SK-N-SH treated with all-trans-retinoic acid at 6 μM for 48 hours (cell line): ENCODE results near the gene RAB33B.

ENCODE experiments used
- ATAC-seq: fragments of 200-7000 bp; cut with Tn5 transposase; 3 replicates; pipeline ENCODE4 v1.9.1; 2020; ENCODE audit warnings: mild to moderate bottlenecking, moderate library complexity
- ARNTL ChIP-seq: fragments of 450-650 bp; formaldehyde crosslinking; IDR thresholded peaks from 2 replicates; pipeline ENCODE4 v1.5.0; 2020; ENCODE audit warnings: low read depth, mild to moderate bottlenecking, moderate library complexity, borderline replicate concordance
- CREB5 ChIP-seq: fragments of 250-450 bp; sonication (Bioruptor Pico); IDR thresholded peaks from 2 replicates; pipeline ENCODE4 v1.5.1; 2020; ENCODE audit warnings: low read depth, mild to moderate bottlenecking, moderate library complexity
- CSDC2 ChIP-seq: fragments of 250-450 bp; sonication (Bioruptor Pico); IDR thresholded peaks from 2 replicates; pipeline ENCODE4 v1.5.0; 2020; ENCODE audit warnings: mild to moderate bottlenecking, moderate library complexity
- CSRNP3 ChIP-seq: fragments of 250-450 bp; sonication (Bioruptor Pico); IDR thresholded peaks from 2 replicates; pipeline ENCODE4 v1.5.1; 2021; ENCODE audit warnings: mild to moderate bottlenecking, moderate library complexity
- ESRRG ChIP-seq: fragments of 250-450 bp; sonication (Bioruptor Pico); IDR thresholded peaks from 2 replicates; pipeline ENCODE4 v1.6.1; 2021; ENCODE audit warnings: mild to moderate bottlenecking
- GLIS3 ChIP-seq: fragments of 250-450 bp; sonication (Bioruptor Pico); IDR thresholded peaks from 2 replicates; pipeline ENCODE4 v1.5.0; 2020; ENCODE audit warnings: mild to moderate bottlenecking, moderate library complexity
- ISL1 ChIP-seq: fragments of 250-450 bp; sonication (Bioruptor Pico); IDR thresholded peaks from 2 replicates; pipeline ENCODE4 v2.1.2; 2022; ENCODE audit warnings: mild to moderate bottlenecking, moderate library complexity
- OSR1 ChIP-seq: fragments of 250-450 bp; sonication (Bioruptor Pico); IDR thresholded peaks from 2 replicates; pipeline ENCODE4 v1.8.0; 2022; ENCODE audit warnings: moderate library complexity, mild to moderate bottlenecking, inconsistent platforms
- POU6F1 ChIP-seq: fragments of 250-450 bp; sonication (Bioruptor Pico); IDR thresholded peaks from 2 replicates; pipeline ENCODE4 v1.8.0; 2021; ENCODE audit warnings: low read depth, mild to moderate bottlenecking, moderate library complexity, borderline replicate concordance
- PPARA ChIP-seq: fragments of 250-450 bp; sonication (Bioruptor Pico); IDR thresholded peaks from 2 replicates; pipeline ENCODE4 v1.5.0; 2020; ENCODE audit warnings: mild to moderate bottlenecking, borderline replicate concordance
- RARB ChIP-seq: fragments of 250-450 bp; sonication (Bioruptor Pico); IDR thresholded peaks from 2 replicates; pipeline ENCODE4 v1.8.0; 2021; ENCODE audit warnings: mild to moderate bottlenecking, moderate library complexity
- SNAI2 ChIP-seq: fragments of 250-450 bp; sonication (Bioruptor Pico); IDR thresholded peaks from 2 replicates; pipeline ENCODE4 v1.5.0; 2020; ENCODE audit warnings: mild to moderate bottlenecking, moderate library complexity
- TCF4 ChIP-seq: fragments of 250-450 bp; sonication (Bioruptor Pico); IDR thresholded peaks from 2 replicates; pipeline ENCODE4 v1.8.0; 2021; ENCODE audit warnings: mild to moderate bottlenecking, moderate library complexity, borderline replicate concordance
- TSHZ2 ChIP-seq: fragments of 250-450 bp; sonication (Bioruptor Pico); IDR thresholded peaks from 2 replicates; pipeline ENCODE4 v1.5.0; 2020; ENCODE audit warnings: mild to moderate bottlenecking, moderate library complexity
- ZC3H10 ChIP-seq: fragments of 250-450 bp; sonication (Bioruptor Pico); IDR thresholded peaks from 2 replicates; pipeline ENCODE4 v1.5.1; 2021; ENCODE audit warnings: mild to moderate bottlenecking, moderate library complexity
- ZFP3 ChIP-seq: fragments of 250-450 bp; sonication (Bioruptor Pico); IDR thresholded peaks from 2 replicates; pipeline ENCODE4 v1.5.0; 2020; ENCODE audit warnings: mild to moderate bottlenecking, moderate library complexity
- ZFP30 ChIP-seq: fragments of 450-650 bp; formaldehyde crosslinking; IDR thresholded peaks from 2 replicates; pipeline ENCODE4 v1.5.0; 2022; ENCODE audit warnings: mild to moderate bottlenecking, moderate library complexity
- ZNF565 ChIP-seq: fragments of 450-650 bp; formaldehyde crosslinking; conservative IDR thresholded peaks from 2 replicates; pipeline ENCODE4 v1.5.0; 2020; ENCODE audit warnings: low read depth, mild to moderate bottlenecking, moderate library complexity
- ZNF70 ChIP-seq: fragments of 450-650 bp; formaldehyde crosslinking; IDR thresholded peaks from 2 replicates; pipeline ENCODE4 v1.5.0; 2020; ENCODE audit warnings: mild to moderate bottlenecking, moderate library complexity
- ZNF8 ChIP-seq: fragments of 450-650 bp; formaldehyde crosslinking; IDR thresholded peaks from 2 replicates; pipeline ENCODE4 v1.5.0; 2020; ENCODE audit warnings: mild to moderate bottlenecking, moderate library complexity

RAB33B gene

GRCh38 chr4:139451997-139452396, 1.9 kb upstream of the RAB33B start:
- TF ChIP-seq ZNF565 (CRISPR knock-in tag), result no peak
- no peak for TF ChIP-seq TCF4 (CRISPR knock-in tag)
- TF ChIP-seq OSR1 (CRISPR knock-in tag), result no peak
- TF ChIP-seq ZNF8 (CRISPR knock-in tag), result no peak
- no peak for TF ChIP-seq RARB (CRISPR knock-in tag)
- ATAC-seq, result no peak

- ATAC-seq, result peak; percentile 58
Measured at GRCh38 chr4:139453041-139453370, 915 bp upstream of the RAB33B start.

GRCh38 chr4:139453371-139454110, 380 bp upstream of the RAB33B start:
- ATAC-seq, result peak; percentile 93
- no peak for TF ChIP-seq ZNF565 (CRISPR knock-in tag)
- no peak for TF ChIP-seq POU6F1 (CRISPR knock-in tag)
- TF ChIP-seq ARNTL (CRISPR knock-in tag), result no peak
- 0 out of 2 replicates have a peak, but pooled peaks have one; percentile 19 for TF ChIP-seq GLIS3 (CRISPR knock-in tag)
- no peak for TF ChIP-seq ZNF8 (CRISPR knock-in tag)
- no peak for TF ChIP-seq CREB5 (CRISPR knock-in tag)
- no peak for TF ChIP-seq TCF4 (CRISPR knock-in tag)
- TF ChIP-seq ZFP3 (CRISPR knock-in tag), result peak; percentile 69; the same call in 1 of the 2 replicates
- TF ChIP-seq CSDC2 (CRISPR knock-in tag), result peak; percentile 48; the same call in 1 of the 2 replicates
- TF ChIP-seq SNAI2 (CRISPR knock-in tag), result no peak
- no peak for TF ChIP-seq CSRNP3

More at GRCh38 chr4:139453041-139453370, 915 bp upstream of the RAB33B start:
- TF ChIP-seq POU6F1 (CRISPR knock-in tag), result 0 out of 2 replicates have a peak, but pooled peaks have one; percentile 5
- no peak for TF ChIP-seq OSR1 (CRISPR knock-in tag)
- TF ChIP-seq ZNF8 (CRISPR knock-in tag), result no peak
- TF ChIP-seq TSHZ2 (CRISPR knock-in tag), result no peak
- TF ChIP-seq ARNTL (CRISPR knock-in tag), result no peak
- peak; percentile 93 for TF ChIP-seq ZFP3 (CRISPR knock-in tag)
- no peak for TF ChIP-seq SNAI2 (CRISPR knock-in tag)
- TF ChIP-seq ZC3H10, result no peak
- TF ChIP-seq CSRNP3, result no peak
- no peak for TF ChIP-seq ZNF565 (CRISPR knock-in tag)
- no peak for TF ChIP-seq TCF4 (CRISPR knock-in tag)
- no peak for TF ChIP-seq ZNF70 (CRISPR knock-in tag)
- TF ChIP-seq ESRRG (CRISPR knock-in tag), result no peak
- TF ChIP-seq ZFP30, result no peak
- no peak for TF ChIP-seq ISL1
- no peak for TF ChIP-seq RARB (CRISPR knock-in tag)
- no peak for TF ChIP-seq PPARA (CRISPR knock-in tag)
- no peak for TF ChIP-seq CSDC2 (CRISPR knock-in tag)
